NCI-H1694 treated with DMSO at 0.1 percent for 48 hours (cell line): Measurements from ENCODE around the gene MAP4K2.
A peak's percentile ranks its signal among the peaks of the same experiment; 100 is the strongest.

ENCODE experiments used
- DNase-seq: peaks from one replicate; lab custom pipeline; 2025; lab: John Stamatoyannopoulos, UW

Gene MAP4K2

DNA sequence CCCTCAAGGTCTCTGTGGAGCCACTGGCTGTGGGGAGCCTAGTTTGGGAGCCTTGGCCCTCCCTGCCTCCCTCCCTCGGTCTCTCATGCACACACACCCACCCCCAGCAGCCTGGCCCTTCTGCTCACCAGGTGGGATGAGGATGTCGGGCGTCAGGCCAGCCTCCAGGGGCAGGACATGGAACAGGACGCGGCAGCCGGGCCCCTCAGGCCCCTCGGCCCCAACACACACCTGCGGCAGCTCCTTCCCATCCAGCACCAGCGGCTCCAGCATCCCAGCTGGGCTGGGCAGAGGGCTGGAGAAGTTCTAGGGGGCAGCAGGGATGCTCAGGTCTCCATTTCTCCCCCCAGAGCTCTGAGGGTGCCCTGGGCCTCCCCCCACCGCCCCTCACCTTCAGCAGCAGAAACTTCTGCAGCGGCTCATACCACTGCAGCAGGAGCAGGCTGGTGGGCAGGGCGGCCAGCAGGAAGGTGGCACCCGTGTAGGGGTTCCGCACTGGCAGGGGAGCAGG is 11.2 kb downstream of the MAP4K2 start:
- DNase-seq, result no peak

DNA sequence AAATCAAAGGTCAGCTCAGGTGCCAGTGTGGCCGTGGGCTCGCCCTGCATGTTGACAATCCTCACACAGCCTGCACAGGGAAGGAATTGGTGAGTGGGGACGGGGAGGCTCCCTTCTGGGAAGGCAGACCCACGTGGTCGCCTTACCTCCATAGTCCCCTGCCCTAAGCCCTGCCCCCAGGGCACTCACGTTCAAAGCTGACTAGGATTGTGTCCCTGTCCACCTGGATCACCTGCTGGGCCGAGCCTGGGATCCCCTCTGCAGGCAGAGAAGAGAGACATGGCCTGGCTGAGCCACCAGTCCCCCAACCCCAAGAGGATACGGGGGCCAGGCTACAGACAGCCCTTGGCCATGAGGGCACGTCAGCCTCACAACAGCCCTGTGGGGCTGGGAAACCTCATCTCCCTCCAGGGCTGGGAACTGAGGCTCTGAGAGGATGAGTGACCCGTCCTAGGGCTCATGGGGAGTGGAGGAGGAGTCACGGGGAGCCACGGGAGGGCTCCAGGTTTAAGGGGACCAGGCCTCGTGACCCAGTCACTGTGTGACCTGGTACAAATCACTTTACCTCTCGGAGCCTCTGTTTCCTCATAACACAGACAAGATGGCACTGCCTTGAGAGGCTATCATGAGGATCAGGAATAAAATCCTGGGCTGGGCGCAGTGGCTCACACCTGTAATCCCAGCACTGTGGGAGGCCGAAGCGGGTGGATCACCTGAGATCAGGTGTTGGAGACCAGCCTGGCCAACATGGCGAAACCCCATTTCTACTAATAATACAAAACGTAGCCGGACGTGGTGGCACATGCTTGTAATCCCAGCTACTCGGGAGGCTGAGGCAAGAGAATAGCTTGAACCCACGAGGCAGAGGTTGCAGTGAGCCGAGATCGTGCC is 12.6 kb downstream of the MAP4K2 start:
- no peak for DNase-seq

DNA sequence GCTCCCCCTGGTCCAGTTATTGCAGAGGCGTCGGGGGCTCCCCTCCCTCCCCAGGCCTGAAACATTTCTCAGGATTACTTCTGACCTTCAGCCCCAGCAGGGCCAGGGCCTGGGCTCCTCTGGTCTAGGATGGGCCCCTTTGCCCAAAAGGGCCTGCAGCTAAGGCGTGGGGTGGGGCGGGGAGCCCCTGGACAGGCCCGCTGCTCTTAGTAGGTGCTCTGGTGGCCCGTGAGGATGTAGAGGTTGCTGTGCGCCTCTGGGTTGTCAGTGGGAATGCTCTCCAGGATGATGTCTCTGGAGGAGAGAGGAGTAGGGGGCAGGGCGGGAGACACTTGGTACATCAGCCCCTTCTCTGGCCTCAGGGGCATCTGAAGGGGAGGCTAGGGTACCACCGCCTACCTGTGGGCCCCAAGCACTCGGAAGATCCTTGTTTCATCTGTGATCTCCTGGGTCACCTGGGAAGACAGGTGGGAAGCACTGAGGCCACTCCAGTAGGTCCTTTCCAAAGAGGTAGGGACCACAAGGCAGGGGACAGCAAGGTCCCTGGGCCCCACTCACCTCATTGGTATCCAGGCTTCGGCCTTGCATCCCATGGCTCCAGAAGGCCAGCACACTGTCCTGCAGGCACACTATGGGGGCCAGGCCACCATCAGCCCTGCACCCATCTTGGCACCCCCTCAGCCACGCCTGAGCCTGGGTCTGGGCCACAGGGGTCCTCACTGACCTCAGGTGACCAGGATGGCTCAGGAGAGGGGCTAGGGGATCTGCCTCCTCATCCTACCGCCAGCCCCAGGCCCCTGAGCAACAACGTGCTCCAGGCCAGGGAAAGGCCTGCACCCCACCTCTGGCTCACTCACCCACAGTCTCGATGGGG is 13.4 kb downstream of the MAP4K2 start:
- no peak for DNase-seq

DNA sequence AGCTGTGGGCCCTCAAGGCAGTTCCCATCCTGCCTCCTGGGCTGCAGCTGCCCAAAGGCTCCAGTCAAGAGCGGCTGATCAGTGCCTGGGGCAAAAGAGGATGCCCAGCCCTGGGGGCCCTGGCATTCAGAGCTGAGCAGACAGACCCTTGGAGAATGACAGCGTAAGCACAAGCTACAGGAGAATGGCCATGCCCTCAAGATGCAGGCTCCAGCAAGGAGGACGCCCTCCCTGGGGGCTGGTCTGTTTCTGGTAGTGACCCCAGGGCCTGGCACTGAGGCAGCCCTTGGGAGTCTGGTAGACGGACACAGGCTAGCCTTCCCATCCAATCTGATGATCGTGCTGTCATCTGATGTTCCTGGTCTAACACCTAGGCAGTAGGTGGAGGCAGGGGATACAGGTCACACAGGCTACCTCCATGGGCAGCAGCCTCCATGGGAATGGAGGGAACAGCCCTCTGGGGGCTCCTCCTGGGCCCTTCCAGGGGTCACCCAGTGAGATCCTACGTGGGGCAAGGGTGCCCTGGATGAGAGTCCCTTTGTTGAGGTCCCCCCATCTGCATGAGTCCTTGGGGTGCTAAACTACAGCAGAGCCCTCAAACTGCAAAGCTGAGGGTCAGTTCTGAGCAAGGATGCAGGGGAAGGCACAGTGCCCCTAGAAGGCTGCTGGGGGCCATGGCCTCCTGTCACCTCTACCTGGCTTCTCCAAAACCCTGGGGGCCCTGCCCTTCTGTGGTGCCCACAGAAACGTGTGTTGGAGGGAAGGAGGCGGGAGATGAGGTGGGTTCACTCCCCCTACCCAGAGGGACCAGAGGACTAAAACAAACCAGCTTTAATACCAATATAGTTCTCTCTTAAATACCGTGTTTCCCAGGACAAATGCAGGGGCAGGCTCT is 14.4 kb downstream of the MAP4K2 start:
- DNase-seq, result no peak

DNA sequence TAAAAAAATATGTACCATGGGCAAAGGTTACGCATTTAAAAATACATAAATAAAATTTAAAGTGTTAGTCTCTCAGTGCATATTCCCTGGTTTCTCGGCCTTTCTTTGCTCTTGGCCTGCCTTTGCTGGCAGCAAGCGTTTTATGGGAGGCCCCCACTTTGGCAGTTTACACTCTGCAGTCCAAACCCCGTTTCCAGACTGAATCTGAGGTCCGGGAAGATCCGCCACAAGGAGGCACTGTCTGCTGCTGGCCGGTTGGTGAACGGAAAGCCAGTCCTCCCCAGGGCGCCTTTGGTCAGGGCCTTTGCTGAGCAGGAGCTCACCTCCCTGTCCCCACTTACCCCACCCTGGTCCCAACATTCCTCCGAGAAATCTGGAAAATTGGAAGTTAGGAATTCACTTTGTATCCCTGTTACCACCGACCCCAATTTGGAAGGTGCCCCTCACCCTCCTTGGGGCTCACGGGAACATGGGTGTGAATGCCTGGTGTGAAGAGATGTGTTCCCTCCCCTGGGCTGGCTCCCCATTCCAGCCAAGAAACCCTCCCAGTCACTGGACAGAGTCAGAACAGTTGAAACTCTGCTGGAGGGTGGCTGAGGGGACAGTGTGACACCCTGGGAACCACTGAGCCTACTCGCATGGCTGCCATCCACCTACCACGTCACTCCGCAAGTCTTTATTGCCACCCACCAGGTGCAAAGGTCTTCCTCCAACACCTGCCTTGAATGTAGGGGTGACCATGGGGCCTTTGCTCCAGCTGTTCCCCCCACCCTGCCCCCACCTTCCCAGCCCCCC is 15.3 kb downstream of the MAP4K2 start:
- DNase-seq, result no peak

DNA sequence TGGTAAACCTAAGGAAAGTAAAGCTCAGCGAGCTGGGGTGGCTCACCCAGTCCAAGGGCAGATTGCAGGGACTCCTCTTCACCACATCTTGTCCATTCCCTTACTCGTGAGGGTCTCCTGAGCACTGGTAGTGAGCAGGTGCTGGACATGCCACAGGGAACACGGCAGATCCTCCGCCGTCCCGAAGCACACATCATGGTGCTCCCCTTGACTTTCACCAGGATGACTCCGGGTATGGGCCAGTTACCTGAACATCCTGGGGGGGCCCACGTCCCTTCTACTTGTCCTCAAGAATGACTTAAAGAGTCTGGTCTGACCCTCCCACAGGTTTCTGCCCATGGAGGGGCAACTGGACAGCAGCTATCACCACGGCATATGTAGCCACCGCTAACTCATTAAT is 16.7 kb downstream of the MAP4K2 start:
- DNase-seq, result no peak

DNA sequence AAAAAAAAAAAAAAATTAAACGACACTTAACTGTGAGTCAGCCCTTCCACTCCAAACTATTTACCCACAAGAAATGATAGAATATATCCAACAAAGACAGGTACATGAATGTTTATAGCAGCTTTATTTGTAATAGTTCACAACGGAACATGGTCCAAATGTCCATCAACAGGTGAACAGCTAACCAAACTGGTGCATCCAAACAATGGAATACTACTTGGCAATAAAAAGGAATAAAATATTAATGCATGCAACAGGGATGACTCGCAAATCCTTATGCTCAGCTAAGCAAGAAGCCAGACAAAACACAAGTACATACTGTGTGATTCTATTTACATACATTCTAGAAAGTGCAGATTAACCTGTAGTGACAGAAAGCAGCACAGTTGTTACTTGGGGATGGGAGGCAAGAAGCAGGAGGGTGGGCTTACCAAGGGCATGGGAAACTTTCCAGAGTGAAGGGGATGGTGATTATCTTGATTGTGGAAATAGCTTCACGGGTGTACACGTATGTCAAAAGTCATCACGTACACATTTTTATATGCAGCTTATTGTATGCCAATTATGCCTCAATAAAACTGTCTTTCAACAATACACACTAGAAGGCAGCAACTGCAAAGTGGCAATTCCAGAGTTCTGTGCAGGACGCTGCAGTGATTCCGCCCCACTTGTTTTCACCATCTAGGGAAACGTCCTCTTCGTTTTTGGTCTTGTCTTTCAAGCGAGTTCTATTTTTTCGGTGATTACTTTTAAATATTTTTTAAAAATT is 18.0 kb downstream of the MAP4K2 start:
- DNase-seq, result no peak

DNA sequence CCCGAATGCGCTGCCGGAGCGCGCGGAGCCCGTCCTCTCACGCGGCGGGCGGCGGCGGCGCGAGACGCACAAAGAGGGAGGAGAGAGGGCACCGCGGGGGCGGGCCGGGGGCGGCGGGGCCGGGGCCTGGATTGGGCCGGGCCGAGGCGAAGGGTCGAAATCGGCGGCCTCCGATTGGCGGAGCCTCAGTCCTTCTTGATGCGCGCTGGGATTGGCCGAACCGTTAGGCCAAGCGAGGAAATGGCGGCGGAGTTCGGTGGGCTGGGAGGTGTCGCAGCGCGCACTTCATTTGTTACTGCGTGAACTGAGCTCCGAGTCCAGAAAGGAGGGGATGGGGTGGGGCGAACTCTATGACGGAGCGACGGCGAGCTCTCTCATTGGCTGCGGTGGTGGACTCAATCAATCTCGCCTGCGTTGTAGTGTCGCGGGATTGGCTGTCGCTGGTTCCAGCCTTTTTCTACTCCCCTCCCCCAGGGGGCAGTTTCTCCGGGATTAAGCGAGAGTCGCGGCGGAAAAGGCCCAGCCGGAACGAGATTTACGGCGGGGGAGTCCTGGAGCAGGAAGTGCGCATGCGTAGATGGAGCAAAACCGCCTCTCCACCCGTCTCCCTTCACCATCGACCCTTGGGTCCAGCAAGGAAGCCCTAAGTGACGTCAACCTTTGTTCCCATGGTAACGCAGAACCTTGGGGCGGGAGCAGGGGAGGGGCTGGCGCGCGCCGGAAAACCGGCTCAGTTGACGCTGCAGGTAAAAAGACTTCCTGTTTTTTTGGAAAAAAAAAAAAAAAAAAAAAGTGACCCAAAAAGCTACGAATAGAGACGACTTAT is 24.3 kb downstream of the MAP4K2 start, which contains the start of gene SF1:
Gene SF1 (minus strand): TSS at position 70 of the 826 bp plus-strand sequence. CDS start 150 bp downstream, outside the sequence.
- DNase-seq, result peak; percentile 98

DNA sequence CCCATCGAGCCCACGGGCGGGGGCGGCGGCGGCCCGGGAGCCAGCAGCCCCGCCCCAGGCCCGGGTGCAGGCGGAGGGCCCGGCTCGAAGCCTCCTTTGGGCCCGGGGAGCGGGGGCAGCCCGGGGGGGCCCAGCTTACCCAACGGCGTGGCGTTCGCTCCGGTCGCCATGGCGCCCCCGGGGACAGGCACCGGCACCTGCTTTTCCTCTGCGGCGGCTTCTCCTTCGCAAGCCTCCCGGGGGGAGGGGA is 24.9 kb downstream of the MAP4K2 start:
- DNase-seq, result no peak

DNA sequence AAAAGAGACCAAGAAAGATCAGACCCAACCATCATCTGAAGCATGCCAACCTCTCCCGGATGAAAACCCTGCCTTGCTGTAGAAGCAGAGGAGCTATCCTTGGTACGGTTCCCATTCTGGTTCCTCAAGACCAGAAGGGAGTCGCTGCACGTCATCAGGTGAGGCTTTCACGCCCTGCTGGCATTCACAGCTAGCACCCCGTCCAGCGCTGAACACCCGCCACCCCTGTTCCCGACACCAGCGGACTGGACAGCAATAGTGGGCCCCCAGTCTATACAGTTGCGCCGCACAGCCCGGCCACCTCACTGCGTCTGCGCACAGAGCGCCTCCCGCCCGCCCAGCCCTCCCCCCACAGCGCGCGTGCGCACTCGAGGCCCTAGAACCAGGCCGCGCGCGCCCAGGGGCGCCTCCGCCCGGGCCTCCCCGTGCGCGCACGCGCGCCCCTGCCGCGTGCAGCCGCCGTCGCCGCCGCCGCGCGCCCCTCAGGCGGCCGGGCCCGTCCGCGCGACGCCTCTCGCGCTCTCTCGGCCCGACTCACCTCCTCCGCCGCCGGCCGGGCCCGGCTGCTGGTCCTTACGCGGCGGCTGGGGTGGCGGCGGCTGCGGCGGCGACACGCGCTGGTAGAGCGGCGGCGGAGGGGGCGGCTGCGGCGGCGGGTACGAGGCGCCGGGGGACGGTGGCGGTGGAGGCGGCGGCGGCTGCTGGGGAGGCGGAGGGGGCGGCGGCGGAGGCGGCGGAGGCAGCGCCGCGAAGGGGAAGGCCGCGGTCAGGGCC is 25.4 kb downstream of the MAP4K2 start:
- DNase-seq, result peak; percentile 42

DNA sequence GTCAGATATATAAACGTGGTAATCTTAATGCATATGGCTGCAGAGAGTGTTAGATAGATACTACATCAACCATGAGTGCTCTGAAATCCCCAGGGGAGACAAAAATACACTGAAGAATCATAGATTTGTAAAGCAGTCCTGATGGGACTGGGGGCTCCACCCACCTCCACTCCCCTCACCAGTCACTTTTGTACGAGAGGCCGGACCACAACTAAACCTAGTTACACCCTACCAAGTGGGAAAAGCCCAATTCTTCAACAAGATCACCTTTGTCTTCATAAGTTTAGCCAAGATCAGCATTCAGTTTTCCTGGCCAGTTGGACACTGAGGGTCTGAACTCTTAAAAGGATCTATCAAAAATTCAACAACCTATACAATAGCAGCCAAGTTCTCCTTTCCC is 26.1 kb downstream of the MAP4K2 start:
- DNase-seq, result no peak

DNA sequence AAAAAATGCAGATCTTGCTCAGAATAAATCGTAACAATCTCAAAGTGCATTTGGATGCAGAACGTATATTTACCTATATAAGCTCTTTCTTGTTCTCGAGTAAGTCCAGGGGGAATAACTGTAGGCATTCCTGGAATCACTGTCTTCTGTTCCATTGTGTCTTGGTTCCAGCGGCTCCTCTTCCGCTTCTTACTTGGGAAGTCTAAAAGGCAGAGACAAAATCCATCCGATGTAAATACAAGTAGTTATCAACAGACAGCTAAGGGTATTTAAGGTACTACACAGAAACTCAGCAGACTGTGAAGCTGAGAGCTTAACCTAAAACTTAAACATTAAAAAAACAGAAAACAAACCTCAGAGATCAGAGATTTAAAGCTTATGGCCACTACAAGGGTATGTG is 26.6 kb downstream of the MAP4K2 start:
- DNase-seq, result no peak

DNA sequence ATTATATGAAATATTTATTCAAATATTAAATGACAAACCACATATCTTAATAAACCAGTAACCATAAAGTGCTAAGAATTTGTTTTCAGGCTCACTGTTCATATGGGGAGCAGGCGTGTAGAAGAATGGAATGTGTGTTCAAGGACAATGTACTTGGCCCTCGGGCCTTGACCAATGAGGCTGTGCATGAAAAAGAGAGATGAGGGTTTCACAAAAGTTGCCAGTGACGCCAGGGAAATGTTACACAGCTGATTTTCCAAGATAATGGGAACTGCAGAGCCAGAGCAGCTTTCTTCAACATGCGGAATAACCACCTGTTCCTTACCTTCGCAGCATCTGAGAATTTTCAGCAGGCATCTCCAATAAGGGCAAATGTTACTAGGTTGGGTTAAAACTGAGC is 28.9 kb downstream of the MAP4K2 start:
- DNase-seq, result no peak

DNA sequence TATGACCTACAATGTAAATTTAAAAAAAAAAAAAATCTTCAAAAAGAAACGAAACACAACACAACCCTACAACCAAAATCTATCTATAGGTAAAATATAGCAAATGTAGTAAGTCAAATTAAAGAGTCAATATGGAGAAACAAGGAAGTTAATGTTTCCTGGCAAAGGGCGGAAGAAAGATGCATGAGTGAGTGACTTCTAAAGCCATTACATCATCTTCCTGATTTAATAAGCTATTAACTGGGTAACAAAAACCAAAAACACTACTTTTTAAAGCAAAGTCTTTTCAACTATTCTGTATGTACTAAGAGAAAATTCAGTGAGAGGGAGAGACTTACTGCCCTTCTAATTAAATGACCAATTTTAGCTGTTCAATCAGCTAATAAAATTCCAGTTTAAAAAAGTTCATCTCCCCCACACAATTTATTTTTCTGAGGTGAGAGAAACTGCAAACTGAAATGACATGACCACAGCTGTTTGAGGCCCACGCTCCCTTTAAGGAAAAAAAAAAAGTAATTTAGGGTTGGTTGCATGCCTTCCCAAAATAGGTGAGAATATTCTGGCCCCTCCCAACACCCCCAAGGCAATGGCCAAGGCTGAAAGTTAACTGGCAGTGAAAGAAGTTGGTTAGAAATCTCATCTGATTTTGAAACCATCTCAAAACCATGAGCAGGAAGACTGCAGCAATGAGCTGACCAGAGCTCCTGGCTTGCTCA is 30.6 kb downstream of the MAP4K2 start:
- DNase-seq, result no peak

DNA sequence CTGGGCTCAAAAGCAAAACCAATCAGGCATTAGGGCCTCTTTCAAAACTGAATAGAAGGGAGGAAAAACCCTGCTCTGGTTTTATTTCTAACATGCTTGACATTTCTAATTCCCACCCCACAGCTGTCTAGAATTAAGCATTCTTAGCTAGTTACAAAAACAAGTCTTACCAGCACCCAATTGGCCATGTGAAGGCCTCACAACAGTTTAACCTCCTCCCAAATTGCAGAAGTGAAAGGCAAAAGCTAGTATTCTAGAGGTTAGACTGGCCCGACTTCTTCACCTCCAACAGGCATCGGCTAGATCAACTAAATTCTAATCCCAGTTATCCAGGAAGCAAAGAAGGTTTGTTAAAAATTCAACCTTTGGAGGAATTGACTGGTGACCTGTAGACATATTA is 31.2 kb downstream of the MAP4K2 start:
- DNase-seq, result no peak

DNA sequence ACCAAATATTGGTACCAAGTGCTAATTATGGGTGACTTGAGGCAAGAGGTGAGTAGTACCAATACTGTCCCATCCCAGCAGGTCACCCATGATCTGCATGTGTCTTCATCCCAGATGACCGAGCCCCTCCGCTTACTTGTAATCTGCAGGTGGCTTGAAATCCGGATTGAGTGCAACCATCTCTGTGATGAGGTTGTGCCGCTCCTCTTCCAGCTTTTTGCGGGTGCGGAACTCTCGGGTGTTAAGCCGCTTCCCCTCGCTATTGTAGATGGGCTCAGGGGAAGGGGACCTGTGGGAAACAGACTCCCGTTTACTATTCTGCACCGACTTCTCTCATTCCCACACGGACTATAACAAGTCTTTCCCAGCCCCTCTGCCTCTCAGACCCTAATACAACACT is 32.9 kb downstream of the MAP4K2 start:
- DNase-seq, result no peak

DNA sequence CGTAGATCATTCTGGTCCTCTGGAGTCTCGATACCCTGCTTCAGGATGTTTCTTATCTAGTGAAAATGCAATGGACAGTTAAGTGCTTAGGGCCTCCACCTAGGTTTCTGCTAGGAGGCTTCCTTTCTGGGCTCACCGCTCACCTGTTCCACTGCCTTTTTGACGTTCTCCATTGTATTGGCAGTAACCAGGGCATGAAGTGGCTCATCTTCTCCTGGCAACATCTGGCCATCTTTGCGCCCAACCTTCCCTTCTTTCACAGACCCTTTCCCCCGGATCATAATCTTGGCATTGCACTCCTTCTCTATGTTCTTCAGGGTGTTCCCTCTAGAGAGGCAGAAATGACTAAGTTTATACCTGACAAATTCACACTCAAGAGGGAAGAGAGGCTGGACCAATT is 33.7 kb downstream of the MAP4K2 start:
- DNase-seq, result no peak

DNA sequence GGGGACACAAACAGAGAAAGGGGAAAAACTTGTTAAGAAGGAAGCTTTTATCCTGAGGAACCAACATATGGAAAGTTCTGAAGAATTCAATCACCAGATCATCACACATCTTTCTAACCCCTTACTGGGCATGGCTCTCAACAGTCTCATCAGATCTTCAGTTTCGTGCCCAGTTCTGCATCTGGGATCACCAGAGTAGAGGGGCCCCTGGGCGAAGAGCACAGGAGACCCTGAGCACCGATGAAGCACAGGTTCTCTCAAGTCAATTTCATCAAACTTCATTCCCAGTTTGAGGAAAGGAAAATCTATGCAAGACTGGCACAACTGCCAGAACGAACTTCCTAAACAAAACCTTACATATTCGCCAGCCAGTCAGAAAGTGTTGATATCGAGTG is 34.7 kb downstream of the MAP4K2 start:
- no peak for DNase-seq
